GM18517 (cell line): Measurements from ENCODE around the gene COL26A1.
"Not testable (repeated sequence)": the region's sequence is repeated elsewhere in the genome, so short reads cannot be mapped to it uniquely, and the experiment has no call there.

Experiments
- ATAC-seq: cut with Tn5 transposase; IDR thresholded peaks from one replicate; pipeline ENCODE4 v1.9.1; 2021; ENCODE audit warnings: mild to moderate bottlenecking, moderate library complexity; ENCODE audit not compliant: unreplicated experiment

COL26A1 gene

DNA sequence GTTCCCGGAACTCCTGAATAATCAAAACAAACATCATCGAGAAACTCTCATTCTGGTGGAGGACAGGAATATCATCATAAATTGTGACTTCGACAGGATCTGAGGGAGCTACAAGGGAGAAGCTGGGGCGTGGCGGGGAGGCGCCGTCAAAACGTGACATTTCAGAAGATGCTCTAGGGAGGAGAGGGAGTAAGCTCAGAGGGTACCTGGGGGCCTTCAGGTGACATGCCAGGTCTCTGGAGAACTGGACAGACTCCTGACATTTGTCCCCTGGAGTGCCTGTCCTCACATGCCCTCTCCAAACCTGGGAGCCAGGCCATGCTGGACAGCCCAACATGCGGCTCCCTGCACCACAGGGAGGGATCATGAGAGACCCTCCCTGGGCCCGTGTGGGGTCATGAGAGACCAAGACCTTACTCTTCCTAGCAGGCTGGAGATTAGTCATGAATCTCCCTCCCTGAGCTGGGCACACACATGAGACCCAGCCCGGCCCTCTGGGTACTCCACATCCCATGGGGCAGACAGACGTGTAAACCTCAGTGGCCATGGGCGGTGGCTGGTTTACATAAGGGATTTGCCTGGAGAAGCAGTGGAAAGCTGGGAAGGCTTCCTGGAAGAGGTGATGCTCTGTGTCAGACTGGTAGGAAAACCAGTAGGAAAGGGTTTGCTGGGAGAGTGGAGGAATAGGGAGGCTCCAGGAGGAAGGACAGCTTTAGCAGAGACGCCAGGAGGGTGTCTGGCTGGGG lies 185.4 kb downstream of the COL26A1 start:
- no peak for ATAC-seq

- no peak for ATAC-seq
Measured at GRCh38 chr7:101549734-101550133, 187.1 kb downstream of the COL26A1 start.

GRCh38 chr7:101550641-101551541 lies 188.2 kb downstream of the COL26A1 start:
- no peak for ATAC-seq

- no peak for ATAC-seq
Measured at GRCh38 chr7:101553018-101553770, 190.5 kb downstream of the COL26A1 start.

GRCh38 chr7:101553771-101554445 lies 191.2 kb downstream of the COL26A1 start:
- no peak for ATAC-seq

DNA sequence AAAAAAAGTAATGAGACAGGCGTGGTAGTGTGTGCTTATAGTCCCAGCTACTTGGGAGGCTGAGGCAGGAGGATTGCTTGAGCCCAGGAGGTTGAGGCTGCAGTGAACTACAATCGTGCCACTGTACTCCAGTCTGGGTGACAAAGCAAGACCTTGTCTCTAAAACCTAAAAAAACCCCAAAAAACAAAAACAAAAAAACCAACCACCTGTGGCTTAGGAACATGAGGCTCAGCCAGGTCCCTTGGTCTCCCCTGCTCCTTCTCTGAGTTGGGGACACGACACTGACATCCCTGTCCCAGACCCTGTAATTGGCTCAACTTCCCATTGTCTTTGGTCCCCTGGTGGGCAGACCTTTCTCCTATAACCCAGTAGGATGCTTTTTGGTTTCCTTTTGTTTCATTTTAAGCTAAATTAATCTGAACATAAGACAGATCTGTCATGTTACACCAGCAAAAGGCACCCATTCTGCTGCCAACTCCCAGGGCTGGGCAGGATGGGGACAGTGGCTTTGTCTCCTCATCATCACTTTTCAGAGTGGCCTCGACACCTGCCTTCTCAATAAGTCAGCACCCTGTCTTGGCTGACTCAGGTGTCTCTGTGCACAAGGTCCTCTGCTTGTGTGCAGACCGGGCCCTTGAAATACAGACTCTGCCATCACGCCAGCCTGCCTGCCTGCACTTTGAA lies 192.1 kb downstream of the COL26A1 start:
- no peak for ATAC-seq

- ATAC-seq, result no peak
Measured at GRCh38 chr7:101555269-101555920, 192.7 kb downstream of the COL26A1 start.

DNA sequence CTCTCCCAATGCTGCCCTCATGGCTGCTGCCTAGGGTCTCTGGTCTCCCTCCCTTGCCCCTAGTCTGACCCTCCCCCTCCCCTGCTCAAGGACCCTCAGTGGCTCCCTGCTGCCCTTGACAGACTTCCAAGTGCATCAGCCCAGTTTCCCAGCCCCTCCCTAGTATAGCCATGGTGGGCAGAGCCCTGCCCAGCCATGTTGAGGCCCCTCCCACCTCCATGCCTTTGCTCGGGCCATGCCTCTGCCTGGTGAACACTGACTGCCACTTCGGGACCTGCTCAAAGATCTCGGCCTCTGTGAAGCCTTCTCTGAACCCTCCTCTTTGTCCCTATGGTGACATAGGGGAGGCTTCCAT lies 193.2 kb downstream of the COL26A1 start:
- no peak for ATAC-seq

DNA sequence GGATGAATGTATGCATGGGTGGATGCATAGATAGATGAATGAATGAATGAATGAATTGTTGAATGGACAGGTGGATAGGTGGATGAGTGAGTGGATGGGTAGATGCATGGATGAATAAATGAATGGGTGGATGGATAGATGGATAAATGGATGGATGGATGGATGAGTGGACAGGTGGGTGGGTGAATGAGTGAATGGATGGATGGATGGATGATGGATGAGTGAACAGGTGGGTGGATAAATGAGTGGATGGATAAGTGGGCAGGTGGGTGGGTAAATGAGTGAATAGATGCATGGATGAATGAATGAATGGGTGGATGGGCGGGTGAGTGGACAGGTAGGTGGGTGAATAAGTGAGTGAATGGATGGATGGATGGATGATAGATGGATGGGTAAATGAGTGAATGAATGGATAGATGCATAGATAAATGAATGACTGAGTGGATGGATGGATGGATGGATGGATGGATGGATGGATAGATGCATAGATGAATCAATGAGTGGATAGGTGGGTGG lies 193.8 kb downstream of the COL26A1 start:
- no peak for ATAC-seq

DNA sequence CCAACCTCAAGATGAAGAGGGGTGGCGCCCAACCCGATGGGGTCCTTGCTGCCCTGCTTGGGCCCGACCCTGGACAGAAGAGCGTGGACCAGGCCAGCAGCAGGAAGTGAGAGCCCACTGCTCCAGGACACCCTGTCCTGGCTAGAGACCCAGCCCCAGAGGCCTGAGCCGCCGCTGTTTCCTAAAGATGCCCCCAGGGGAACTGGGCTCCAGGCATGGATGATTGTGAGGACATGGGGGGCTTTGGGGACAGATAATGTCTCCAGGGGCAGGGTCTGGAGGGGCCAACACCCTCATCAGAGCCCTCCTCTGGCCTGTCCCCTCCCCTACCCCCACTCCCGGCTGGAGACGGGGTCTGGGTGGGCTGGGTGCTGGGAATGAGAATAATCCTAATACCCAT lies 194.7 kb downstream of the COL26A1 start:
- ATAC-seq, result no peak

GRCh38 chr7:101557978-101558741 lies 195.5 kb downstream of the COL26A1 start:
- no peak for ATAC-seq

GRCh38 chr7:101558742-101559325 lies 196.2 kb downstream of the COL26A1 start:
- ATAC-seq, result no peak

DNA sequence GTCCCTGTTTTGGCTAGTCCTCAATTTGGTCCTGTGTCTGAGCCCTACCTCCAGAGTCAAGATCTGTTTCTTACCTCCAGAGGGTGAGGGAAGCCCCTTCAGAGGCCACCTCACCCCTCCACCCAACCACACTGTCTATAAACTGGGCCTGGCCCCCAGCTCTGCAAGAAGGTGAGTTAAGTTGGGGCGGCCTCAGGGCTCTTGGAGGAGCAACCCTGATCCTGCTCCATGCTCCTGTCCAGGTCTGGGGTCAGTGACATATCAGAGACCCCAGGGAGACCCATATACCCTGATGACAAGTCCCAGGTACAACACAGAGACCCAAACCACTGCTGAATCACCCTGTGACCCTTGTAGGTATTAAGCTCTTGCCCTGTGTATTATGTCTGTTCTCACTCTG lies 196.9 kb downstream of the COL26A1 start:
- ATAC-seq, result no peak

DNA sequence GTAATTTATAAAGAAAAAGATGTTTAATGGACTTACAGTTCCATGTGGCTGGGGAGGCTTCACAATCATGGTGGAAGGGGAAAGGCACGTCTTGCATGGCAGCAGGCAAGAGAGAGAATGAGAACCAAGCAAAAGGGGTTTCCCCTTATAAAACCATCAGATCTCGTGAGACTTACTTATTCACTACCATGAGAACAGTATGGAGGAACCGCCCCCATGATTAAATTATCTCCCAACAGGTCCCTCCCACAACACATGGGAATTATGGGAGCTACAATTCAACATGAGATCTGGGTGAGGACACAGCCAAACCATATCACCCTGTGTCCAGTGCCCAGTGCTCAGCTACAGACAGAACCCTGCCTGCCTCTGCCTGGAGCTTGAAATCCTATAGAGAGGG lies 197.3 kb downstream of the COL26A1 start:
- not testable (repeated sequence) for ATAC-seq

DNA sequence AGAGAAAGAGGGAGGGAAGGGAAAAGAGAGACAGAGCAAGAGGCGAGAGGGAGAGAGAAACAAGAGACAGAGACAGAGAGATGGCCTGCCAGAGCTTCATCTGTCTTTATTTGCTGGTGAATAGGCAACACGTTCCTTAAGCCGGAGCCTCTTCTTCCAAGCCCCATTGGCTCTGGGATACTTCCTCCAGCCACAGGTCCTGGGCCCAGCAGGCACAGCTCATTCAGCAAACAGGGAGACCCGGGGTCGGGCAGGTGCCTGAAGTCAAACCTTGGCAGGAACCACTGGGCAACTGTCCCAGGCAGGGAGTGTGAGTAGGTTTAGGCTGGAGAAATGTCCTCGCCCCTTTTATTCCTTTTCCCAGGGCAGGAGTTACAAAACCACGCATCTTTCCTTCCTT lies 198.2 kb downstream of the COL26A1 start:
- no peak for ATAC-seq

GRCh38 chr7:101561293-101561692 lies 198.6 kb downstream of the COL26A1 start:
- ATAC-seq, result not testable (repeated sequence)

DNA sequence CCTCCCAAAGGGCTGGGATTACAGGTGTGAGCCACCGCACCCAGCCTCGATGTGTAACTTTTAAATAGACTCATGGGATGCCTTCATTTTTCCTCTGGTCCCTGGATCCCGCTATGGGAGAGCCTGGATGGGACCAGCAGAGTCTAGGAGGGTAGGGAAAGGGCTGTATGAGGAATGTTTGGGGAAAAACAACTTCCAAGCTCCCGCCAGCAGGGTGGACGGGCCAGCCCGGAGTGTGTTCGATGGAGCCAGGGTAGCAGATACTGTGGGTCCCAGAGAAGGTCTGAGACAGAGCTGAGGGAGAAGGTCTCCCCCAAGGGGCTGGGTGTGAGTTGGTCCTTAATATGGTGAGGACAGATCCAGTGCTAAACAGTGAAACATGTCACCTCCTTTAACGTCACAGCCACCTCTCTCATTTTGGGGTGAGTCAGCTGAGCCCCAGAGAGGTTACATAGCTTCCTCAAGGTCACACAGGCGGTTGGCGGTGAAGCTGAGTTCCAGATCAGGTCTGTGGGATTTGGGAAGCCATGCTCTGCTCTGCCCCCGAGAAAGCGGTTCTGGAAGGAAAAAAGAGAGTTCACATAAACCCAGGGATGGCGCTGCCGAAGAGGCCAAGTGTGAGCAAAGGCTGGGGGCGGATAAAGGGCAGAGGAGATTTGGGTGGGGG lies 200.0 kb downstream of the COL26A1 start:
- ATAC-seq, result no peak
